Testis (tissue), 3 donors: ENCODE data around the gene GSG1L. TPM values are rescaled to one million over a fixed set of nuclear protein-coding genes. Genes with fewer than 3 reads are reported as not detected.
"Not testable (repeated sequence)": the region's sequence is repeated elsewhere in the genome, so short reads cannot be mapped to it uniquely, and the experiment has no call there.

Source experiments
- DNase-seq: peaks from one replicate; pipeline ENCODE4 v3.0.0-alpha.2; 2019
- H3K27ac ChIP-seq, 2 donors: fragments of 200-600 bp; sonication (generic); one replicate each; pipeline ENCODE4 v1.5.1; 2019
- H3K27me3 ChIP-seq: fragments of 200-600 bp; sonication (generic); one replicate; pipeline ENCODE4 v1.5.1; 2019
- H3K36me3 ChIP-seq: fragments of 200-600 bp; sonication (generic); one replicate; pipeline ENCODE4 v1.5.1; 2017; ENCODE audit warnings: low read depth; ENCODE audit errors: missing control alignments
- H3K4me1 ChIP-seq: fragments of 200-600 bp; sonication (generic); one replicate; pipeline ENCODE4 v1.5.1; 2019
- H3K4me3 ChIP-seq, 2 donors: fragments of 200-600 bp; sonication (generic); one replicate each; pipeline ENCODE4 v1.5.1; 2017 to 2019
- H3K9me3 ChIP-seq: fragments of 200-600 bp; sonication (generic); one replicate; pipeline ENCODE4 v1.5.1; 2017
- POLR2A ChIP-seq: fragments of 450-650 bp; IDR thresholded peaks from one replicate; pipeline ENCODE4 v1.6.1; 2017; ENCODE audit warnings: antibody characterized with exemption, mild to moderate bottlenecking, moderate library complexity
- WGBS, 2 donors: methylation state at CpG; one replicate each; pipeline ENCODE4 v1.1.5; 2018; 5-methylcytosine and 5-hydroxymethylcytosine counted together
- intact Hi-C: fragments of 100-400 bp; cut with DNase I; formaldehyde crosslinking; loops from one replicate; pipeline ENCODE4 v1.15.1; 2023; ENCODE audit warnings: low total_unique reads
- polyA plus RNA-seq: library from polyadenylated mRNA; stranded (reverse); fragments of 350-450 nt; fragmentation: Illumina TruSeq; extraction: RNeasy Lipid Tissue Mini Kit (QIAGEN cat#74804); gene quantifications from one replicate; pipeline ENCODE4 v1.2.3, GENCODE V29; 2014; ENCODE audit warnings: low read depth, low replicate concordance; ENCODE audit not compliant: insufficient read depth
- total RNA-seq, 2 donors: library from RNA; depleted of rRNA; stranded (reverse); fragments of >200 nt; gene quantifications; one replicate each; pipeline ENCODE4 v1.2.3, GENCODE V29; 2016
- TF ChIP-seq, protein P1 (sequence below), 3 experiments: fragments of 450-650 bp in 2 of 3; fragments of 200-600 bp in 1 of 3; sonication (generic) in 1 of 3; IDR thresholded peaks; one replicate each; pipeline ENCODE4 v1.5.1; 2016 to 2019; ENCODE audit warnings: antibody characterized with exemption in 3 of 3, mild to moderate bottlenecking in 2 of 3, moderate library complexity in 1 of 3

The GSG1L gene
- total and polyA plus RNA-seq, 3 donors from 2014 or later: 1.1 to 2.8 (median 1.9) TPM

DNA sequence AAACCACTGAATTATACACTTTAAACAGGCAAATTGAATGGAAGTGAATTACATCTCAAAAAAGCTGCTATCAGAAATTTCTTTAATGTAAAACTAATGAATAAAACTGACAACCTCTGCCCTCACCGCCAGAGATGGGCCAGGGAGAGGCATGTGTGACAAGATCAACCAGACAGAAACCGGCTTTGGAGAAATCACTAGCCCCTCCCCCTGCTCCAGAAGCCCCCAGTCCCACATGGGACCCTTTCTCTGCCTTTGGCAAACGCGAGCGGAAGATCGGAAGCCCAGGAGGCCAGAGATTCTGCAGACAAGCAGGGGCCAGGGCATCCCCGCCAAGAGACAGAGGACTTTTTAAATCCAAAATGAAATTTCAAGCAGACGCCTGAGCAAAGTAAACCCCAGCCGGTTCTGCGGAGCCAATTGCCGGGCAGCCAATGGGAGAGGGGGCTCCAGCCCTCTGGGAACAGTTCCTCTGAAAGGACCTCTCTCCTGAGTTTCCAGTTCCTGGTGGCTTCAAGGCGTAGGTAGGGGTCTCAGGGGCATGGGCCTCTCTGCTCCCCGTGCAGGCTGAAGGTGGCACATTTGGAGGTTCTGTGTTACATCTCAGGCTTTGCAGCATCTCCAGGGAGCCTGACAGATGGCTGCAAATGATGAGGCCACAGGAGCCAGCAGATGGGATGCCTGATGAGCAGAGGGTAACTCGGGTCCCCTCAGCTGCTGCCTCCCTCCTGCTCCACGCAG, 118.1 kb downstream of the GSG1L start:
- no peak for TF ChIP-seq POLR2A
- TF ChIP-seq, protein P1, sequence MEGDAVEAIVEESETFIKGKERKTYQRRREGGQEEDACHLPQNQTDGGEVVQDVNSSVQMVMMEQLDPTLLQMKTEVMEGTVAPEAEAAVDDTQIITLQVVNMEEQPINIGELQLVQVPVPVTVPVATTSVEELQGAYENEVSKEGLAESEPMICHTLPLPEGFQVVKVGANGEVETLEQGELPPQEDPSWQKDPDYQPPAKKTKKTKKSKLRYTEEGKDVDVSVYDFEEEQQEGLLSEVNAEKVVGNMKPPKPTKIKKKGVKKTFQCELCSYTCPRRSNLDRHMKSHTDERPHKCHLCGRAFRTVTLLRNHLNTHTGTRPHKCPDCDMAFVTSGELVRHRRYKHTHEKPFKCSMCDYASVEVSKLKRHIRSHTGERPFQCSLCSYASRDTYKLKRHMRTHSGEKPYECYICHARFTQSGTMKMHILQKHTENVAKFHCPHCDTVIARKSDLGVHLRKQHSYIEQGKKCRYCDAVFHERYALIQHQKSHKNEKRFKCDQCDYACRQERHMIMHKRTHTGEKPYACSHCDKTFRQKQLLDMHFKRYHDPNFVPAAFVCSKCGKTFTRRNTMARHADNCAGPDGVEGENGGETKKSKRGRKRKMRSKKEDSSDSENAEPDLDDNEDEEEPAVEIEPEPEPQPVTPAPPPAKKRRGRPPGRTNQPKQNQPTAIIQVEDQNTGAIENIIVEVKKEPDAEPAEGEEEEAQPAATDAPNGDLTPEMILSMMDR (IDR thresholded peaks at IDR 0.05): no peak
- DNase-seq: no peak
- no peaks in the 10 kb centered on the region for H3K4me1 ChIP-seq
- WGBS, 2 donors: 19 to 24% methylated on average over 11 to 15 of the region's 15 CpGs
- H3K36me3 ChIP-seq: no peaks in the 10 kb centered on the region
- no peaks in the 10 kb centered on the region for H3K9me3 ChIP-seq
- H3K27me3 ChIP-seq: no peaks in the 10 kb centered on the region
- H3K4me3 ChIP-seq: no peak overlapping the region
- no peak overlapping the region for H3K27ac ChIP-seq
- intact Hi-C loops: no loop called here

DNA sequence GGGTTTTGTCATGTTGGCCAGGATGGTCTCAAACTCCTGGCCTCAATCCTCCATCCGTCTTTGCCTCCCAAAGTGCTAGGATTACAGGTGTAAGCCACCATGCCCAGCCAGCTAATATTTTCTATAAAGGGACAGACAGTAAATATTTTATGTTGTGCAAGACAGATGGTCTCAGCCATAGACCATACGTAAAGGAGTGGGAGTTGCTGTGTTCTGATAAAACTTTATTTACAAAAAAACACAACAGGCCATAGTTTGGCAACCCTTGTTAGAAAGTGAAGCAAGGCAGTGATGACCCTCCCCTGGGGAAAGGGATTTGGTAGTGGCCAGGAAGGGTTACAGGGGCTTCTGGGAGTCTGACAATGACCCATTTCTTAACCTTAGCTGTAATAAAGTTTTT, 119.7 kb downstream of the GSG1L start:
- H3K27me3 ChIP-seq: no peaks in the 10 kb centered on the region
- no peaks in the 10 kb centered on the region for H3K4me1 ChIP-seq
- no peak for DNase-seq
- no peaks in the 10 kb centered on the region for H3K9me3 ChIP-seq
- 71 to 83% methylated on average over 2 of the region's 2 CpGs for WGBS, 2 donors
- no peak overlapping the region for H3K4me3 ChIP-seq
- TF ChIP-seq POLR2A: no peak
- TF ChIP-seq, protein P1 (IDR thresholded peaks at IDR 0.05): no peak
- H3K27ac ChIP-seq: no peak overlapping the region
- H3K36me3 ChIP-seq: no peaks in the 10 kb centered on the region
- intact Hi-C loops: no loop called here

DNA sequence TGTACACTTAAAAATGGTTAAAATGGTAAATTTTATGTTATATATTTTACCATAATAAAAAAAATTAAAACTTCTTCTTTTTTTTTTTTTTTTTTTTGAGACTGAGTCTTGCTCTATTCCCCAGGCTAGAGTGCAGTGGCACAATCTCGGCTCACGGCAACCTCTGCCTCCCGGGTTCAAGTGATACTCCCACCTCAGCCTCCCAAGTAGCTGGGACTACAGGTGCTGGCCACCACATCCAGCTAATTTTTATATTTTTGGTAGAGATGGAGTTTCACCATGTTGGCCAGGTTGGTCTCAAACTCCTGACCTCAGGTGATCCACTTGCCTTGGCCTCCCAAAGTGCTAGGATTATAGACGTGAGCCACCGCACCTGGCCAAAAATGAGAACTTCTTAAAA, 121.4 kb downstream of the GSG1L start:
- H3K36me3 ChIP-seq, DNase-seq, H3K27me3 ChIP-seq, H3K27ac ChIP-seq, H3K4me3 ChIP-seq, intact Hi-C loops, H3K9me3 ChIP-seq, H3K4me1 ChIP-seq: not testable (repeated sequence)
- 86% methylated on average over 5 of the region's 5 CpGs for WGBS, 2 donors

DNA sequence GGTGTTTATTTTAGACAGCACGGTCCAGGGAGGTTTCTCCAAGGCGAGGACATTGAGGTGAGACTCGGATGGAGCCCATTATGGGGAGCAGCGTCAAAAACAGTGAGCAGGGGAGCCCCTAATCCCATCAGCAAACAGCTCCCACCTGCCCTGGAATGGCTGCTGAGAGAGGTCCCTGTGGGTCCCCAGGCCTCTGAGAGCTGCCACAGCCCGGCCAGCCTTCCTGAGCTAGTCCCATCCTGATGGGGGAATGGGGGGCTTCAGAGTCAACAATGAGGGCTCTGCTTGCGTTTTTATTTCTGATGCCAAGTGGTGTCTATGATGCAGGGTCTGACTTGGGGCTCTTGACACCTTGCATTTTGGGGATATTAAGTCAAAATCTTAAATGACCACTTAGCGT, 128.4 kb downstream of the GSG1L start:
- no peaks in the 10 kb centered on the region for H3K4me1 ChIP-seq
- no peaks in the 10 kb centered on the region for H3K27me3 ChIP-seq
- 86% methylated on average over 5 to 7 of the region's 7 CpGs for WGBS, 2 donors
- H3K9me3 ChIP-seq: no peaks in the 10 kb centered on the region
- no peak for TF ChIP-seq POLR2A
- TF ChIP-seq, protein P1 (IDR thresholded peaks at IDR 0.05): no peak
- no peak overlapping the region for H3K4me3 ChIP-seq
- intact Hi-C loops: no loop called here
- no peak for DNase-seq
- H3K27ac ChIP-seq: no peak overlapping the region
- H3K36me3 ChIP-seq: no peaks in the 10 kb centered on the region

DNA sequence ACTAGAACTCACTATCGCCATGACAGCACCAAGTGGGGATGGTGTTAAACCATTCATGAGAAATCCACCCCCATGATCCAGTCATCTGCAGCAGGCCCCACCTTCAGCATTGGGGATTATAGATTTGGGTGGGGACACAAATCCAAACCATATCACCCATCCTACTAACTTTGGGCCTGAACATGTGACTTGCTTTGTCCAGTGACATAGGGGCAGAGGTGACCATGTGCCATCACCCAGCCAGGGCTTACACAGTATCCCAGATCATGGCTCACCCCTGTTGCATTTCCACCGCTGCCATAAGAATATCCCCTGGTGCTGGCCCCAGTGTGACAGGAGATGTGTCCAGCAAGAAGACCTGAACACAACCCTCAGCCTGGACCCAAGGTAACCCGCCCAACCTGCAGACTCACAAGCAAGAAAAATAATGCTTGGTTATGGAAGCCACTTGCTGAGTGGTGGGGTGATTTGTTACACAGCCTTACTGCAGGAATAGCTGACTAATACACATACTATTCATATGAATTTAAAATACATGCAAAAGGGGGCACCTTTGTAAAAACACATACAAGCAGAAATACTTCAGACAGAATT, 130.9 kb downstream of the GSG1L start:
- Histone ChIP-seq H3K27me3 (no peaks in the 10 kb centered on the region), H3K9me3 (no peaks in the 10 kb centered on the region), H3K36me3 (no peaks in the 10 kb centered on the region), H3K27ac (no peak overlapping the region), H3K4me1 (no peaks in the 10 kb centered on the region), H3K4me3 (no peak overlapping the region)
- DNase-seq: no peak
- 64 to 91% methylated on average over 2 to 3 of the region's 3 CpGs for WGBS, 2 donors
- TF ChIP-seq POLR2A: no peak
- TF ChIP-seq, protein P1 (IDR thresholded peaks at IDR 0.05): no peak
- intact Hi-C loops: no loop called here
